KBM-7 (cell line): ENCODE data around the gene GRN.
"Not testable (repeated sequence)": the region's sequence is repeated elsewhere in the genome, so short reads cannot be mapped to it uniquely, and the experiment has no call there.

Experiments
- DNase-seq: peaks from one replicate; pipeline ENCODE4 v3.0.0-alpha.2; 2015
- in situ Hi-C: fragments of 300-500 bp; cut with MboI; formaldehyde crosslinking; loops from 2 replicates; pipeline ENCODE4 v1.14.3; 2020; ENCODE audit warnings: low sequenced_read_pairs, low pct_unique_long_range_greater_than_20kb, mixed read lengths

Gene GRN

GRCh38 chr17:44340553-44340952 is 4.5 kb upstream of the GRN start:
- in situ Hi-C loops, DNase-seq: not testable (repeated sequence)

- DNase-seq: no peak
- in situ Hi-C loops: no loop called here
These were observed 1.4 kb upstream of the GRN start for GRCh38 chr17:44343510-44344209.

- in situ Hi-C loops: no loop called here
- peak; percentile 81 for DNase-seq
These were observed 438 bp downstream of the GRN start for GRCh38 chr17:44345454-44346026.

GRCh38 chr17:44346064-44346844 is 1.2 kb downstream of the GRN start:
- in situ Hi-C loops: no loop called here
- DNase-seq: no peak

GRCh38 chr17:44347206-44348055 is 2.3 kb downstream of the GRN start:
- DNase-seq, in situ Hi-C loops: not testable (repeated sequence)

GRCh38 chr17:44348234-44348987 is 3.3 kb downstream of the GRN start:
- in situ Hi-C loops: no loop called here
- DNase-seq: peak; percentile 49

- DNase-seq: no peak
- in situ Hi-C loops: no loop called here
These were observed 3.9 kb downstream of the GRN start for GRCh38 chr17:44348988-44349364.

GRCh38 chr17:44349553-44350070 is 4.5 kb downstream of the GRN start:
- in situ Hi-C loops: no loop called here
- DNase-seq: no peak

GRCh38 chr17:44350733-44351226 is 5.7 kb downstream of the GRN start:
- in situ Hi-C loops: no loop called here

GRCh38 chr17:44351464-44351863 is 6.4 kb downstream of the GRN start:
- in situ Hi-C loops: no loop called here
- no peak for DNase-seq

More at GRCh38 chr17:44350733-44351226, 5.7 kb downstream of the GRN start:
- peak; percentile 82 for DNase-seq

GRCh38 chr17:44351961-44352827 is 7.1 kb downstream of the GRN start:
- in situ Hi-C loops: no loop called here

GRCh38 chr17:44352828-44353671 is 7.9 kb downstream of the GRN start:
- in situ Hi-C loops: no loop called here

More at GRCh38 chr17:44351961-44352827, 7.1 kb downstream of the GRN start:
- DNase-seq: no peak

GRCh38 chr17:44353672-44354331 is 8.7 kb downstream of the GRN start:
- in situ Hi-C loops: no loop called here

More at GRCh38 chr17:44352828-44353671, 7.9 kb downstream of the GRN start:
- DNase-seq: no peak

GRCh38 chr17:44354582-44355561 is 9.8 kb downstream of the GRN start:
- in situ Hi-C loops: no loop called here
- DNase-seq: no peak

More at GRCh38 chr17:44353672-44354331, 8.7 kb downstream of the GRN start:
- DNase-seq: no peak

GRCh38 chr17:44355642-44356099 is 10.6 kb downstream of the GRN start:
- DNase-seq: no peak
- in situ Hi-C loops: no loop called here
